Measurements from ENCODE around the gene CATSPERZ. TPM values are rescaled to one million over a fixed set of nuclear protein-coding genes. Genes with fewer than 3 reads are reported as not detected.

The CATSPERZ gene
- total and polyA plus RNA-seq, 2 of the 13 experiments (the other 11 are each of a cell fraction or from before 2014, with no cell fraction given), result 0.22 to 0.48 TPM

DNA sequence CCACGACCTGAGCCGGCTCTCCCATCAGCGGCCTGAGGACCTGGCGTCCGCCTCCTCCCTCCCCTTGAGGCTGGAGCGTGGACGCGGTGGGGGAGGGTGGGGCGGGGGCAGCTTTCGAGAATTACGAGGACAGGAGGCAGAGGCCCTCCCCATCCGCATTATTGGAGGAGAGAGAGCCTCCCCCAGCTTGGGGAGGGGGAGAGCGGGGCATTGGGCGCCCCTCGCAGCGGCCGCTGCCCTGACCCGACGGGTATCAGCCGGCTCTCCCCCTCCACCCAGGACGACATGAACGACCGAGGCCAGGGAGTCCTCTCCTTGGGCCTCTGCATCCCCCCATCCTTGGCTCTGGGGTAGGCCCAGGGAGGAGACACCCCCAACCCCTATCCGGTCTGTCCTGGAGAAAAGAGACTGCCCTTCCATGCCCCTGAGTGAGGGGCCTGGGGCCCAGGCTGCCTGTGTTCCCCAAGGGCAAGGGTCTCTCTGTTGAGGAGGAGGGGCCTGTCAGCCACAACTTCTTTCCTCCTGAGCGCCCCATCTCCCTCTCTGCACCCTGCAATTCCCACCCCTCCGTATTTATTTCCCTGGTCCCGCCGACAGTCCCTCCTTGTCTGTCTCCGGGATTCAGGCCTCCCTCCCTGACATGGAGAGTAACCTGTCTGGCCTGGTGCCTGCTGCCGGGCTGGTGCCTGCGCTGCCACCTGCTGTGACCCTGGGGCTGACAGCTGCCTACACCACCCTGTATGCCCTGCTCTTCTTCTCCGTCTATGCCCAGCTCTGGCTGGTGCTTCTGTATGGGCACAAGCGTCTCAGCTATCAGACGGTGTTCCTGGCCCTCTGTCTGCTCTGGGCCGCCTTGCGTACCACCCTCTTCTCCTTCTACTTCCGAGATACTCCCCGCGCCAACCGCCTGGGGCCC is 14.0 kb upstream of the CATSPERZ start (continued):
- peak; percentile 81 for TF ChIP-seq ZNF407 (CRISPR knock-in tag; IDR thresholded peaks at IDR 0.05; ENCODE audit: not compliant biosample characterization)
- no peak for TF ChIP-seq KDM5A (IDR thresholded peaks at IDR 0.05; ENCODE audit: borderline replicate concordance, low read length)
- TF ChIP-seq TFDP2 (CRISPR knock-in tag; IDR thresholded peaks at IDR 0.05), result no peak
- TF ChIP-seq, protein P1, sequence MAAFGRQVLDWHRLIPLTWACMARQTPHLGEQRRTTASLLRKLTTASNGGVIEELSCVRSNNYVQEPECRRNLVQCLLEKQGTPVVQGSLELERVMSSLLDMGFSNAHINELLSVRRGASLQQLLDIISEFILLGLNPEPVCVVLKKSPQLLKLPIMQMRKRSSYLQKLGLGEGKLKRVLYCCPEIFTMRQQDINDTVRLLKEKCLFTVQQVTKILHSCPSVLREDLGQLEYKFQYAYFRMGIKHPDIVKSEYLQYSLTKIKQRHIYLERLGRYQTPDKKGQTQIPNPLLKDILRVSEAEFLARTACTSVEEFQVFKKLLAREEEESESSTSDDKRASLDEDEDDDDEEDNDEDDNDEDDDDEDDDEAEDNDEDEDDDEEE (CRISPR knock-in tag; IDR thresholded peaks at IDR 0.05), result 0 out of 2 replicates have a peak, but pooled peaks have one; percentile 1
- no peak for TF ChIP-seq NR2C2 (CRISPR knock-in tag; IDR thresholded peaks at IDR 0.05; ENCODE audit: borderline replicate concordance)

Data from HepG2 (cell line).